GM23338 (cell line): Measurements from ENCODE around the gene EYA2.

Source experiments
- CREB1 ChIP-seq: fragments of 250-450 bp; sonication (Bioruptor Pico); IDR thresholded peaks from 2 replicates; pipeline ENCODE4 v1.5.0; 2020; ENCODE audit warnings: low read depth, mild to moderate bottlenecking, moderate library complexity
- EZH2 ChIP-seq: fragments of 200-600 bp; sonication (generic); IDR thresholded peaks from one replicate; pipeline ENCODE4 v1.8.0; 2017; ENCODE audit warnings: antibody characterized with exemption, mild to moderate bottlenecking, low read depth; ENCODE audit not compliant: unreplicated experiment
- EZH2phosphoT487 ChIP-seq: fragments of 200-600 bp; sonication (generic); IDR thresholded peaks from one replicate; pipeline ENCODE4 v1.8.1; 2018; ENCODE audit warnings: antibody characterized with exemption; ENCODE audit not compliant: unreplicated experiment
- JUNB ChIP-seq: IDR thresholded peaks from one replicate; pipeline ENCODE4 v1.6.1; 2016; ENCODE audit warnings: antibody characterized with exemption; ENCODE audit not compliant: unreplicated experiment
- NANOG ChIP-seq: IDR thresholded peaks from 2 replicates; pipeline ENCODE4 v1.6.1; 2016; ENCODE audit warnings: antibody characterized with exemption, borderline replicate concordance
- POLR2AphosphoS5 ChIP-seq: IDR thresholded peaks from 2 replicates; pipeline ENCODE4 v1.6.1; 2016; ENCODE audit warnings: antibody characterized with exemption, low read depth
- STAT1 ChIP-seq: IDR thresholded peaks from one replicate; pipeline ENCODE4 v1.6.1; 2016; ENCODE audit warnings: antibody characterized with exemption; ENCODE audit not compliant: unreplicated experiment
- ZNF114 ChIP-seq: fragments of 250-450 bp; sonication (Bioruptor Pico); IDR thresholded peaks from 2 replicates; pipeline ENCODE4 v1.5.0; 2020; ENCODE audit warnings: mild to moderate bottlenecking, moderate library complexity
- ZNF331 ChIP-seq: fragments of 250-450 bp; sonication (Bioruptor Pico); IDR thresholded peaks from 2 replicates; pipeline ENCODE4 v1.5.0; 2020; ENCODE audit warnings: low read depth, mild to moderate bottlenecking, moderate library complexity
- ZNF462 ChIP-seq: fragments of 250-450 bp; sonication (Bioruptor Pico); IDR thresholded peaks from 2 replicates; pipeline ENCODE4 v1.5.0; 2020; ENCODE audit warnings: mild to moderate bottlenecking, moderate library complexity
- TF ChIP-seq, protein P1 (sequence below): IDR thresholded peaks from one replicate; pipeline ENCODE4 v1.6.1; 2018; ENCODE audit warnings: antibody characterized with exemption; ENCODE audit not compliant: unreplicated experiment
- TF ChIP-seq, protein P2 (sequence below), 2 experiments: fragments of 200-600 bp in 1 of 2; sonication (generic) in 1 of 2; conservative IDR thresholded peaks; 2 replicates each; pipeline versions ENCODE4 v1.5.1 to v1.6.1; 2016 to 2017; ENCODE audit warnings: antibody characterized with exemption in 2 of 2, low read depth in 2 of 2, mild to moderate bottlenecking in 2 of 2, moderate library complexity in 1 of 2
- TF ChIP-seq, protein P3 (sequence below): IDR thresholded peaks from 2 replicates; pipeline ENCODE4 v1.6.1; 2016; ENCODE audit warnings: antibody characterized with exemption

DNA sequence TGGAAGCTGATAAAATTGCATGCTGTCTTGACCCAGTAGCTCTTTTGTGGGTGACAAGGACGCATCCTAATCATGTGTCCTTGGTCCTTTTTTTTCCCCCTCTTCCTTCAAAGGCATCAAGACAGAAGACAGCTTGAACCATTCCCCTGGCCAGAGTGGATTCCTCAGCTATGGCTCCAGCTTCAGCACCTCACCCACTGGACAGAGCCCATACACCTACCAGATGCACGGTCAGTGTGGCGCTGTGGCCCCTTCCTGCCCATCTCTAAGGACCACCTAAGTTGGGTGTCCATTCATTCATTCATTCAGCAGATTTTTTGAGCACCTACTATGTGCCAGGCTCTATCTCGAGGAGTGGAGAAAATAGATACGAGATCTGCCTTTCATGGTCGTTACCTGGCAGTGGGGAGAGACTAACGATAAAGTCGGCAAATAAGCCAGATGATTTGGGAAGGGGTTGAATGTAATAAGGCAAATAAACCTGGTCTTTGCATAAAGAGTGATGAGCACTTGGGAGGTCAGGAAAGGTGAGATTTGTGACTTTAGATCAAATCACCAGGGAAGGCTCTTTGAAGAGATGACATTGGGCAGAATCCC, 121.5 kb downstream of the EYA2 start:
- no peak for TF ChIP-seq ZNF462 (CRISPR knock-in tag)
- TF ChIP-seq POLR2AphosphoS5: no peak
- TF ChIP-seq EZH2phosphoT487: no peak
- TF ChIP-seq, protein P1, sequence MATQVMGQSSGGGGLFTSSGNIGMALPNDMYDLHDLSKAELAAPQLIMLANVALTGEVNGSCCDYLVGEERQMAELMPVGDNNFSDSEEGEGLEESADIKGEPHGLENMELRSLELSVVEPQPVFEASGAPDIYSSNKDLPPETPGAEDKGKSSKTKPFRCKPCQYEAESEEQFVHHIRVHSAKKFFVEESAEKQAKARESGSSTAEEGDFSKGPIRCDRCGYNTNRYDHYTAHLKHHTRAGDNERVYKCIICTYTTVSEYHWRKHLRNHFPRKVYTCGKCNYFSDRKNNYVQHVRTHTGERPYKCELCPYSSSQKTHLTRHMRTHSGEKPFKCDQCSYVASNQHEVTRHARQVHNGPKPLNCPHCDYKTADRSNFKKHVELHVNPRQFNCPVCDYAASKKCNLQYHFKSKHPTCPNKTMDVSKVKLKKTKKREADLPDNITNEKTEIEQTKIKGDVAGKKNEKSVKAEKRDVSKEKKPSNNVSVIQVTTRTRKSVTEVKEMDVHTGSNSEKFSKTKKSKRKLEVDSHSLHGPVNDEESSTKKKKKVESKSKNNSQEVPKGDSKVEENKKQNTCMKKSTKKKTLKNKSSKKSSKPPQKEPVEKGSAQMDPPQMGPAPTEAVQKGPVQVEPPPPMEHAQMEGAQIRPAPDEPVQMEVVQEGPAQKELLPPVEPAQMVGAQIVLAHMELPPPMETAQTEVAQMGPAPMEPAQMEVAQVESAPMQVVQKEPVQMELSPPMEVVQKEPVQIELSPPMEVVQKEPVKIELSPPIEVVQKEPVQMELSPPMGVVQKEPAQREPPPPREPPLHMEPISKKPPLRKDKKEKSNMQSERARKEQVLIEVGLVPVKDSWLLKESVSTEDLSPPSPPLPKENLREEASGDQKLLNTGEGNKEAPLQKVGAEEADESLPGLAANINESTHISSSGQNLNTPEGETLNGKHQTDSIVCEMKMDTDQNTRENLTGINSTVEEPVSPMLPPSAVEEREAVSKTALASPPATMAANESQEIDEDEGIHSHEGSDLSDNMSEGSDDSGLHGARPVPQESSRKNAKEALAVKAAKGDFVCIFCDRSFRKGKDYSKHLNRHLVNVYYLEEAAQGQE: peak; percentile 76
- TF ChIP-seq, protein P2, sequence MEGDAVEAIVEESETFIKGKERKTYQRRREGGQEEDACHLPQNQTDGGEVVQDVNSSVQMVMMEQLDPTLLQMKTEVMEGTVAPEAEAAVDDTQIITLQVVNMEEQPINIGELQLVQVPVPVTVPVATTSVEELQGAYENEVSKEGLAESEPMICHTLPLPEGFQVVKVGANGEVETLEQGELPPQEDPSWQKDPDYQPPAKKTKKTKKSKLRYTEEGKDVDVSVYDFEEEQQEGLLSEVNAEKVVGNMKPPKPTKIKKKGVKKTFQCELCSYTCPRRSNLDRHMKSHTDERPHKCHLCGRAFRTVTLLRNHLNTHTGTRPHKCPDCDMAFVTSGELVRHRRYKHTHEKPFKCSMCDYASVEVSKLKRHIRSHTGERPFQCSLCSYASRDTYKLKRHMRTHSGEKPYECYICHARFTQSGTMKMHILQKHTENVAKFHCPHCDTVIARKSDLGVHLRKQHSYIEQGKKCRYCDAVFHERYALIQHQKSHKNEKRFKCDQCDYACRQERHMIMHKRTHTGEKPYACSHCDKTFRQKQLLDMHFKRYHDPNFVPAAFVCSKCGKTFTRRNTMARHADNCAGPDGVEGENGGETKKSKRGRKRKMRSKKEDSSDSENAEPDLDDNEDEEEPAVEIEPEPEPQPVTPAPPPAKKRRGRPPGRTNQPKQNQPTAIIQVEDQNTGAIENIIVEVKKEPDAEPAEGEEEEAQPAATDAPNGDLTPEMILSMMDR (conservative IDR thresholded peaks at IDR 0.05; ENCODE audit: low read depth in 2 of 2): no peak
- TF ChIP-seq CREB1 (CRISPR knock-in tag): no peak
- TF ChIP-seq EZH2: no peak
- no peak for TF ChIP-seq JUNB
- TF ChIP-seq STAT1: no peak
- TF ChIP-seq ZNF114 (CRISPR knock-in tag): no peak
- TF ChIP-seq ZNF331 (CRISPR knock-in tag): no peak
- TF ChIP-seq, protein P3, sequence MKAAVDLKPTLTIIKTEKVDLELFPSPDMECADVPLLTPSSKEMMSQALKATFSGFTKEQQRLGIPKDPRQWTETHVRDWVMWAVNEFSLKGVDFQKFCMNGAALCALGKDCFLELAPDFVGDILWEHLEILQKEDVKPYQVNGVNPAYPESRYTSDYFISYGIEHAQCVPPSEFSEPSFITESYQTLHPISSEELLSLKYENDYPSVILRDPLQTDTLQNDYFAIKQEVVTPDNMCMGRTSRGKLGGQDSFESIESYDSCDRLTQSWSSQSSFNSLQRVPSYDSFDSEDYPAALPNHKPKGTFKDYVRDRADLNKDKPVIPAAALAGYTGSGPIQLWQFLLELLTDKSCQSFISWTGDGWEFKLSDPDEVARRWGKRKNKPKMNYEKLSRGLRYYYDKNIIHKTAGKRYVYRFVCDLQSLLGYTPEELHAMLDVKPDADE: no peak
- TF ChIP-seq NANOG: no peak
